ENCODE data around the gene ARF1. TPM values are rescaled to one million over a fixed set of nuclear protein-coding genes. Genes with fewer than 3 reads are reported as not detected.

The ARF1 gene
- polyA plus RNA-seq, 3 donors = 580 to 789 (median 603) TPM

GRCh38 chr1:228142701-228143136 is 60.2 kb downstream of the ARF1 start:
- H3K4me2 ChIP-seq (replicated peaks; ENCODE audit: extremely low read depth, low read length, poor library complexity, severe bottlenecking) = no peak overlapping the region
- no peaks in the 10 kb centered on the region for H3K27me3 ChIP-seq (ENCODE audit: control insufficient read depth in 2 of 2, insufficient read depth in 2 of 2, low read length in 2 of 2)
- Mint-ChIP-seq H3K4me1 (peaks cover 41% of the 10 kb centered on the region), H3K27ac (peak overlapping the region in 6 of 7 donors; percentile 22 to 79 (median 55)), H3K4me3 (no peak overlapping the region), H3K9me3 (no peaks in the 10 kb centered on the region), H3K27me3 (ENCODE audit: low read depth in 3 of 3) (peaks cover 0 to 5% (median 0%) of the 10 kb centered on the region in 3 donors), H3K36me3 (peaks cover 17 to 43% of the 10 kb centered on the region in 2 donors)
- peaks cover 27 to 38% of the 10 kb centered on the region in 2 donors for H3K4me1 ChIP-seq (ENCODE audit: control insufficient read depth in 1 of 2, insufficient read depth in 2 of 2, low read length in 2 of 2)
- 95% methylated on average over 10 of the region's 11 CpGs for WGBS (ENCODE audit: insufficient coverage)
- no peak overlapping the region for H2AFZ ChIP-seq (ENCODE audit: insufficient read depth, low read depth, low read length, poor library complexity, severe bottlenecking)
- H3K9me3 ChIP-seq (replicated peaks in 1 of 2; ENCODE audit: control insufficient read depth in 1 of 2, insufficient read depth in 1 of 2, low read length in 2 of 2) = no peaks in the 10 kb centered on the region
- DNase-seq = no peak
- H3K79me2 ChIP-seq (ENCODE audit: insufficient read depth, low read length) = peaks cover 64% of the 10 kb centered on the region
- H3K27ac ChIP-seq (ENCODE audit: low read depth in 1 of 2, low read length in 2 of 2) = no peak overlapping the region
- H3K9ac ChIP-seq (ENCODE audit: insufficient read depth, low read length, poor library complexity, severe bottlenecking) = no peak overlapping the region
- H4K20me1 ChIP-seq (ENCODE audit: insufficient read depth, low read length) = peaks cover 74% of the 10 kb centered on the region
- no peak overlapping the region for H3K4me3 ChIP-seq (replicated peaks in 1 of 3; ENCODE audit: low read depth in 2 of 3, low read length in 3 of 3)
- TF ChIP-seq, protein P1, sequence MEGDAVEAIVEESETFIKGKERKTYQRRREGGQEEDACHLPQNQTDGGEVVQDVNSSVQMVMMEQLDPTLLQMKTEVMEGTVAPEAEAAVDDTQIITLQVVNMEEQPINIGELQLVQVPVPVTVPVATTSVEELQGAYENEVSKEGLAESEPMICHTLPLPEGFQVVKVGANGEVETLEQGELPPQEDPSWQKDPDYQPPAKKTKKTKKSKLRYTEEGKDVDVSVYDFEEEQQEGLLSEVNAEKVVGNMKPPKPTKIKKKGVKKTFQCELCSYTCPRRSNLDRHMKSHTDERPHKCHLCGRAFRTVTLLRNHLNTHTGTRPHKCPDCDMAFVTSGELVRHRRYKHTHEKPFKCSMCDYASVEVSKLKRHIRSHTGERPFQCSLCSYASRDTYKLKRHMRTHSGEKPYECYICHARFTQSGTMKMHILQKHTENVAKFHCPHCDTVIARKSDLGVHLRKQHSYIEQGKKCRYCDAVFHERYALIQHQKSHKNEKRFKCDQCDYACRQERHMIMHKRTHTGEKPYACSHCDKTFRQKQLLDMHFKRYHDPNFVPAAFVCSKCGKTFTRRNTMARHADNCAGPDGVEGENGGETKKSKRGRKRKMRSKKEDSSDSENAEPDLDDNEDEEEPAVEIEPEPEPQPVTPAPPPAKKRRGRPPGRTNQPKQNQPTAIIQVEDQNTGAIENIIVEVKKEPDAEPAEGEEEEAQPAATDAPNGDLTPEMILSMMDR (IDR thresholded peaks at IDR 0.05) = no peak
- intact Hi-C loops (cut with micrococcal nuclease) = loop anchor here in 1 of 2 donors (5.0 kb wide), 1 partner anchor 35 kb away; the partner anchor contains the start of gene MRPL55
- peaks cover 22 to 27% of the 10 kb centered on the region in 2 donors for H3K36me3 ChIP-seq (replicated peaks in 1 of 2; ENCODE audit: control insufficient read depth in 1 of 2, insufficient read depth in 2 of 2, low read length in 2 of 2)

DNA sequence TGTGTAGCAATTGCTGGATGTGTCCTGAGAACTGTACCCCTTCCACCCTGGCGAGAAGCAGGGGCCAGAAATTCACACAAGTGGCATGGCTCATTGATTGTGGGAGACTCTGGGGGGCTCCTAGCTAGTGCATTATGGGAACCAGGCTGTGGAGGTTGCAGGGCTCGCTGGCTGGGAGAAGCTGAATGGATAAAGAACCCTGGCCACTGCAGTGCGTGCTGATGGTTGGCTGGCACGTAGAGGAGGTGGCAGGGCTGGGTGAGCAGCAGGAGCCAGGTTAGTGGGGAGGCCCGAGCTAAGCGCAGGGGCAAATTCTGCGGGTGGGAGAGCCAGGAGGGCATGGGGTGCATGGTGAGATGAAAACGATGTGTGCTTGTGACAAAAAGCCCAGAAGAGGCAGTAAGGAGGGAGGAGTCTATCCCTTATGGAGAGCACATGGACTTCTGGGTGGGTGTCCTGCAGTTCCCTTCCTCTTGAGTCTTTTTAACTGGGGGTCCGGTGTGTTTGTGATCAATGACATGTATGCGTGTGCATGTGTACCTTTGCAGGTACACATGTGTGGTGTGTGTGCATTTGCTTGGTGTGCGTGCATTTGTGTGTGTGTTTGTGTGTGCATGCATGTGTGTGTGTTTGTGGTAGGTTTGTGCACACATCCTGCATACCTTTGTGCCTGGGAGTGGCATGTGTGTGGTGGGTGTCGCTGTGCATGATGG is 61.1 kb downstream of the ARF1 start:
- H3K79me2 ChIP-seq (ENCODE audit: insufficient read depth, low read length) = peaks cover 64% of the 10 kb centered on the region
- no peaks in the 10 kb centered on the region for H3K9me3 ChIP-seq (replicated peaks in 1 of 2; ENCODE audit: control insufficient read depth in 1 of 2, insufficient read depth in 1 of 2, low read length in 2 of 2)
- peaks cover 23 to 31% of the 10 kb centered on the region in 2 donors for H3K4me1 ChIP-seq (ENCODE audit: control insufficient read depth in 1 of 2, insufficient read depth in 2 of 2, low read length in 2 of 2)
- no peak overlapping the region for H3K9ac ChIP-seq (ENCODE audit: insufficient read depth, low read length, poor library complexity, severe bottlenecking)
- H2AFZ ChIP-seq (ENCODE audit: insufficient read depth, low read depth, low read length, poor library complexity, severe bottlenecking) = no peak overlapping the region
- intact Hi-C loops (cut with micrococcal nuclease) = loop anchor here in 1 of 2 donors (5.0 kb wide), 1 partner anchor 36 kb away; the partner anchor contains the start of gene MRPL55
- peaks cover 31 to 36% of the 10 kb centered on the region in 2 donors for H3K36me3 ChIP-seq (replicated peaks in 1 of 2; ENCODE audit: control insufficient read depth in 1 of 2, insufficient read depth in 2 of 2, low read length in 2 of 2)
- no peak overlapping the region for H3K4me3 ChIP-seq (replicated peaks in 1 of 3; ENCODE audit: low read depth in 2 of 3, low read length in 3 of 3)
- Mint-ChIP-seq H3K4me1 (peaks cover 34% of the 10 kb centered on the region), H3K4me3 (no peak overlapping the region), H3K36me3 (peaks cover 17 to 48% of the 10 kb centered on the region in 2 donors), H3K27me3 (ENCODE audit: low read depth in 3 of 3) (peaks cover 0 to 5% (median 0%) of the 10 kb centered on the region in 3 donors), H3K9me3 (no peaks in the 10 kb centered on the region), H3K27ac (peak overlapping the region in 1 of 7 donors; percentile 59)
- peaks cover 83% of the 10 kb centered on the region for H4K20me1 ChIP-seq (ENCODE audit: insufficient read depth, low read length)
- TF ChIP-seq, protein P1 (IDR thresholded peaks at IDR 0.05) = no peak
- 96% methylated on average over 11 of the region's 12 CpGs for WGBS (ENCODE audit: insufficient coverage)
- no peak overlapping the region for H3K27ac ChIP-seq (ENCODE audit: low read depth in 1 of 2, low read length in 2 of 2)
- no peak overlapping the region for H3K4me2 ChIP-seq (replicated peaks; ENCODE audit: extremely low read depth, low read length, poor library complexity, severe bottlenecking)
- H3K27me3 ChIP-seq (ENCODE audit: control insufficient read depth in 2 of 2, insufficient read depth in 2 of 2, low read length in 2 of 2) = no peaks in the 10 kb centered on the region
- DNase-seq = no peak

Data from CD14-positive monocyte (primary cell).